ENCODE measurements around the gene SMIM20.

SMIM20 gene

GRCh38 chr4:25972366-25972765 lies 58.3 kb downstream of the SMIM20 start:
- Histone ChIP-seq H3K9me3 (ENCODE audit: control insufficient read depth, low read length) (no peaks in the 10 kb centered on the region), H3K36me3 (ENCODE audit: control insufficient read depth, insufficient read depth, low read length) (no peaks in the 10 kb centered on the region), H3K4me3 (ENCODE audit: insufficient read depth, low read depth, low read length) (no peak overlapping the region), H3K4me1 (ENCODE audit: control insufficient read depth, insufficient read depth, low read length) (peaks cover 20% of the 10 kb centered on the region), H3K27ac (ENCODE audit: insufficient read depth, low read depth, low read length, poor library complexity, severe bottlenecking) (no peak overlapping the region), H3K27me3 (ENCODE audit: control insufficient read depth, insufficient read depth, low read length, poor library complexity, severe bottlenecking) (no peaks in the 10 kb centered on the region)
- 94 to 96% methylated on average over 4 of the region's 4 CpGs for WGBS, 2 experiments

GRCh38 chr4:25972984-25973745 lies 59.1 kb downstream of the SMIM20 start:
- WGBS, 2 experiments = 84 to 86% methylated on average over 8 of the region's 8 CpGs
- no peak overlapping the region for H3K27ac ChIP-seq (ENCODE audit: insufficient read depth, low read depth, low read length, poor library complexity, severe bottlenecking)
- H3K27me3 ChIP-seq (ENCODE audit: control insufficient read depth, insufficient read depth, low read length, poor library complexity, severe bottlenecking) = no peaks in the 10 kb centered on the region

GRCh38 chr4:25976780-25977179 lies 62.8 kb downstream of the SMIM20 start:
- no peaks in the 10 kb centered on the region for H3K27me3 ChIP-seq (ENCODE audit: control insufficient read depth, insufficient read depth, low read length, poor library complexity, severe bottlenecking)
- no peak overlapping the region for H3K4me3 ChIP-seq (ENCODE audit: insufficient read depth, low read depth, low read length)
- H3K4me1 ChIP-seq (ENCODE audit: control insufficient read depth, insufficient read depth, low read length) = peaks cover 7% of the 10 kb centered on the region
- no peaks in the 10 kb centered on the region for H3K36me3 ChIP-seq (ENCODE audit: control insufficient read depth, insufficient read depth, low read length)
- WGBS, 2 experiments = 68 to 74% methylated on average over 7 of the region's 7 CpGs
- no peaks in the 10 kb centered on the region for H3K9me3 ChIP-seq (ENCODE audit: control insufficient read depth, low read length)
- no peak overlapping the region for H3K27ac ChIP-seq (ENCODE audit: insufficient read depth, low read depth, low read length, poor library complexity, severe bottlenecking)

More at GRCh38 chr4:25972984-25973745, 59.1 kb downstream of the SMIM20 start:
- Histone ChIP-seq H3K36me3 (ENCODE audit: control insufficient read depth, insufficient read depth, low read length) (no peaks in the 10 kb centered on the region), H3K4me1 (ENCODE audit: control insufficient read depth, insufficient read depth, low read length) (peaks cover 24% of the 10 kb centered on the region), H3K9me3 (ENCODE audit: control insufficient read depth, low read length) (no peaks in the 10 kb centered on the region), H3K4me3 (ENCODE audit: insufficient read depth, low read depth, low read length) (no peak overlapping the region)

- Histone ChIP-seq H3K4me3 (ENCODE audit: insufficient read depth, low read depth, low read length) (no peak overlapping the region), H3K27ac (ENCODE audit: insufficient read depth, low read depth, low read length, poor library complexity, severe bottlenecking) (no peak overlapping the region), H3K9me3 (ENCODE audit: control insufficient read depth, low read length) (no peaks in the 10 kb centered on the region), H3K4me1 (ENCODE audit: control insufficient read depth, insufficient read depth, low read length) (peaks cover 7% of the 10 kb centered on the region), H3K36me3 (ENCODE audit: control insufficient read depth, insufficient read depth, low read length) (no peaks in the 10 kb centered on the region), H3K27me3 (ENCODE audit: control insufficient read depth, insufficient read depth, low read length, poor library complexity, severe bottlenecking) (no peaks in the 10 kb centered on the region)
- WGBS, 2 experiments = 81 to 82% methylated on average over 12 of the region's 12 CpGs
These were observed 63.6 kb downstream of the SMIM20 start for GRCh38 chr4:25977397-25978170.

DNA sequence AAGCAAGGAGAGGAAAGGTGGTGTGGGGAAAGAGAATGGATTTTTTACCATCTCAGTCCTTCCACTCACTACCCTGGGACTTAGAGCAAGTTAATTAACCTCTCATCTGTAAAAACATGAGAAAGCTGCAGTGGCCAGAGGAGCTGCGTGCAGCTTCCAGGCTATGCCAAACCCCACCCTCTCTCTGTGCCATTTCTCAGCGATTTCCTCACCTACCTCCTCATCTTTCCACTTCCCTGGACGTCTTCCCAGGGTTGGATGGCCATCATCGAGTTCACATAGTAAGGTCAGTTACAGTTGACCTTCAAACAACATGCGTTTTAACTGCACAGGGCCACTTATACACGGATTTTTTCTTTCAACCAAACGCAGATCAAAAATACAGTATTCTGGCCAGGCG lies 64.3 kb downstream of the SMIM20 start:
- H3K9me3 ChIP-seq (ENCODE audit: control insufficient read depth, low read length) = no peaks in the 10 kb centered on the region
- WGBS, 2 experiments = 83 to 87% methylated on average over 8 of the region's 8 CpGs
- no peaks in the 10 kb centered on the region for H3K27me3 ChIP-seq (ENCODE audit: control insufficient read depth, insufficient read depth, low read length, poor library complexity, severe bottlenecking)
- peaks cover 7% of the 10 kb centered on the region for H3K4me1 ChIP-seq (ENCODE audit: control insufficient read depth, insufficient read depth, low read length)
- H3K4me3 ChIP-seq (ENCODE audit: insufficient read depth, low read depth, low read length) = no peak overlapping the region
- H3K27ac ChIP-seq (ENCODE audit: insufficient read depth, low read depth, low read length, poor library complexity, severe bottlenecking) = no peak overlapping the region
- no peaks in the 10 kb centered on the region for H3K36me3 ChIP-seq (ENCODE audit: control insufficient read depth, insufficient read depth, low read length)

All from ectodermal cell (in vitro differentiated cells).